Aorta (tissue), 5 donors: ENCODE data around the gene CAMKMT. TPM values are rescaled to one million over a fixed set of nuclear protein-coding genes. Genes with fewer than 3 reads are reported as not detected.

ENCODE experiments used
- ATAC-seq: fragments of 200-7000 bp; cut with Tn5 transposase; one replicate; pipeline ENCODE4 v1.9.1; 2022; ENCODE audit warnings: moderate library complexity; ENCODE audit not compliant: low FRiP score
- DNase-seq, 2 donors: peaks; one replicate each; pipeline ENCODE4 v3.0.0-alpha.2; 2020
- H3K27ac ChIP-seq, 2 donors: one replicate each; pipeline ENCODE4 v1.5.1; 2013; ENCODE audit warnings: low read length in 2 of 2, mild to moderate bottlenecking in 2 of 2, moderate library complexity in 2 of 2, control low read depth in 1 of 2, inconsistent platforms in 1 of 2, low read depth in 1 of 2
- H3K27me3 ChIP-seq, 2 donors: one replicate each; pipeline ENCODE4 v1.6.1; 2013; ENCODE audit warnings: control low read depth in 1 of 2, low read length in 1 of 2, mild to moderate bottlenecking in 1 of 2, moderate library complexity in 1 of 2; ENCODE audit not compliant: insufficient read depth in 2 of 2, control insufficient read depth in 1 of 2
- H3K36me3 ChIP-seq, 2 donors: one replicate each; pipeline ENCODE4 v1.6.1; 2013; ENCODE audit warnings: control low read depth in 1 of 2, low read length in 1 of 2, mild to moderate bottlenecking in 1 of 2; ENCODE audit not compliant: insufficient read depth in 2 of 2, control insufficient read depth in 1 of 2
- H3K4me1 ChIP-seq, 2 donors: one replicate each; pipeline ENCODE4 v1.6.1; 2013; ENCODE audit warnings: low read length in 2 of 2, control low read depth in 1 of 2, mild to moderate bottlenecking in 1 of 2, moderate library complexity in 1 of 2; ENCODE audit not compliant: insufficient read depth in 2 of 2, control insufficient read depth in 1 of 2
- H3K4me3 ChIP-seq, 2 donors: one replicate each; pipeline ENCODE4 v1.5.1; 2013; ENCODE audit warnings: low read length in 2 of 2, control low read depth in 1 of 2, mild to moderate bottlenecking in 1 of 2
- H3K9me3 ChIP-seq: one replicate; pipeline ENCODE4 v1.6.1; 2013; ENCODE audit warnings: mild to moderate bottlenecking, low read length; ENCODE audit not compliant: control insufficient read depth
- WGBS, 2 donors: extraction: QIAGEN DNeasy Blood & Tissue Kit; methylation state at CpG; one replicate each; pipeline ENCODE4 v1.1.7; 2013; 5-methylcytosine and 5-hydroxymethylcytosine counted together
- intact Hi-C, 2 donors: fragments of 100-400 bp; cut with DNase I; formaldehyde crosslinking; loops; one replicate each; pipeline versions ENCODE4 v1.14.2 to v1.15.0; 2022
- polyA plus RNA-seq, 2 donors: library from polyadenylated mRNA; stranded (reverse); fragments of 200-250 nt; gene quantifications; one replicate each; pipeline ENCODE4 v1.2.3, GENCODE V29; 2013
- total RNA-seq, 2 donors: library from RNA; stranded (reverse); fragmentation: NEBNext Ultra II Directional; extraction: Animal tissue kit (Norgen Biotek cat#: 25700); gene quantifications; one replicate each; pipeline ENCODE4 v1.2.1, GENCODE V29; 2021
- donor health status: healthy with polysubstance abuse.
- donor health status: Bipolar disorder and iron deficiency.
- donor health status: DM: no; HTN: no; CAD: no.
- donor health status: DM: no; HTN: no; CAD: no.
- donor health status: DM: yes; HTN: yes; CAD: no.

CAMKMT gene
- total and polyA plus RNA-seq, 4 donors, result 3.1 to 15.2 (median 11.9) TPM

GRCh38 chr2:44443517-44443916 is 81.8 kb downstream of the CAMKMT start:
- Histone ChIP-seq H3K27me3 (no peaks in the 10 kb centered on the region), H3K4me3 (no peak overlapping the region), H3K27ac (no peak overlapping the region), H3K36me3 (no peaks in the 10 kb centered on the region), H3K4me1 (no peaks in the 10 kb centered on the region), H3K9me3 (no peaks in the 10 kb centered on the region)
- ATAC-seq, result no peak
- no peak for DNase-seq
- 94 to 100% methylated on average over 2 of the region's 2 CpGs for WGBS, 2 donors
- intact Hi-C loops, result no loop called here

- Histone ChIP-seq H3K9me3 (no peaks in the 10 kb centered on the region), H3K36me3 (no peaks in the 10 kb centered on the region), H3K4me3 (no peak overlapping the region), H3K4me1 (no peaks in the 10 kb centered on the region), H3K27ac (no peak overlapping the region), H3K27me3 (no peaks in the 10 kb centered on the region)
- DNase-seq (no peak), ATAC-seq (no peak)
- intact Hi-C loops, result no loop called here
- 93 to 98% methylated on average over 2 of the region's 2 CpGs for WGBS, 2 donors
Measured at GRCh38 chr2:44444881-44445280, 83.1 kb downstream of the CAMKMT start.

DNA sequence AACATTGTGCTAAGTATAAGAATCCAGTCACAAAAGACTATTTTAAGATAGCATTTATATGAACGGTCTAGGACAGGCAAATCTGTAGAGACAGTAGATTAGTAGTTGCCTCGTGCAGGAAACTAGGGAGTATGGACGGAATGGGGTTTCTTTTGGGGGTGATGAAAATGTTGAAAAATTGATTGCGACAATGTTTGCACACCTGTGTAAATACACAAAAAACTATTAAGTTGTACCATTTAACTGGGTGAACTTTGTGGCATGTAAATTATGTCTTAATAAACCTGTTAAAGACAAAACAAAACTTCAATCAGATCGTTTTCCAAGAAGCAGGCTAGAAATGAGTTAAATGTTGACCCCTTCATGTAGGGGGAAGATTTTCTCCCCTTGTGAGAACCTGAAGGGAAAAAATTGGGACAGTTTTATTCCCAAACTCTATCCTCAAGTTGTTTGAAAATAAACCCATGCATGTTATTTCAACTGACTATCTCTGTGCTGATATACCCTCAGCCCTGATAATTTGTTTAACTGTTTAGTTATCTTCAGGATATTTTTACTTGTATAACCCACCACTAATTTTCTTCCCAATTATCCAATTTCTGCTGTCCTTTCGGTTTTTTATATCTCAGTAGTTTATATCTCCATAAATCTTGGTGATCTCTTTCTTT is 87.2 kb downstream of the CAMKMT start:
- H3K27me3 ChIP-seq, result no peaks in the 10 kb centered on the region
- ATAC-seq, result no peak
- WGBS, 2 donors, result 80 to 85% methylated on average over 6 of the region's 6 CpGs
- no peaks in the 10 kb centered on the region for H3K9me3 ChIP-seq
- intact Hi-C loops, result no loop called here
- no peak overlapping the region for H3K27ac ChIP-seq
- DNase-seq, result no peak
- no peak overlapping the region for H3K4me3 ChIP-seq
- no peaks in the 10 kb centered on the region for H3K36me3 ChIP-seq
- no peaks in the 10 kb centered on the region for H3K4me1 ChIP-seq

GRCh38 chr2:44450082-44450481 is 88.3 kb downstream of the CAMKMT start:
- intact Hi-C loops, result no loop called here

DNA sequence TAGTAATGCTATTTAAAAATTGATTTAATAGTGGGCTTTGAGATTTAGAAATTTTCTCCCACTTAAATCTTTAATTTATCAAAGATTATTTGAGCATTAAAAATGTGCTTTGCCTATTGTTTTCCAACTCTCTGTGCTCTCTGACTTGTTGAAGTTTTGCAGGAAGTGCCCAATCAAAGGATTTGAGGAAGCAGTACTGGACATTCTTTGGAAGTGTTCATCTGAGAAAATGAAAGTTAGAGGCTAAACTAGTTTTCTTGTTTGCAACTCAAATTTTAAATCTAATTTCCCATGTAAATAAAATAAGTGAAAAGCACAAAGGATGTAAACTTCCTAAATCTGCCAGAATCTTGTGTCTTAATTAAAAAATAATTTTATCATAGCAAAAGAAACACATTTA is 89.1 kb downstream of the CAMKMT start:
- H3K9me3 ChIP-seq, result no peaks in the 10 kb centered on the region
- H3K27me3 ChIP-seq, result no peaks in the 10 kb centered on the region
- no peaks in the 10 kb centered on the region for H3K36me3 ChIP-seq
- no peak overlapping the region for H3K4me3 ChIP-seq
- H3K27ac ChIP-seq, result no peak overlapping the region
- no peaks in the 10 kb centered on the region for H3K4me1 ChIP-seq
- no peak for DNase-seq
- ATAC-seq, result no peak
- intact Hi-C loops, result no loop called here

More at GRCh38 chr2:44450082-44450481, 88.3 kb downstream of the CAMKMT start:
- H3K36me3 ChIP-seq, result no peaks in the 10 kb centered on the region
- no peaks in the 10 kb centered on the region for H3K9me3 ChIP-seq
- H3K4me3 ChIP-seq, result no peak overlapping the region
- no peaks in the 10 kb centered on the region for H3K4me1 ChIP-seq
- no peak for ATAC-seq
- DNase-seq, result no peak
- no peak overlapping the region for H3K27ac ChIP-seq
- 93 to 96% methylated on average over 3 of the region's 3 CpGs for WGBS, 2 donors
- H3K27me3 ChIP-seq, result no peaks in the 10 kb centered on the region

DNA sequence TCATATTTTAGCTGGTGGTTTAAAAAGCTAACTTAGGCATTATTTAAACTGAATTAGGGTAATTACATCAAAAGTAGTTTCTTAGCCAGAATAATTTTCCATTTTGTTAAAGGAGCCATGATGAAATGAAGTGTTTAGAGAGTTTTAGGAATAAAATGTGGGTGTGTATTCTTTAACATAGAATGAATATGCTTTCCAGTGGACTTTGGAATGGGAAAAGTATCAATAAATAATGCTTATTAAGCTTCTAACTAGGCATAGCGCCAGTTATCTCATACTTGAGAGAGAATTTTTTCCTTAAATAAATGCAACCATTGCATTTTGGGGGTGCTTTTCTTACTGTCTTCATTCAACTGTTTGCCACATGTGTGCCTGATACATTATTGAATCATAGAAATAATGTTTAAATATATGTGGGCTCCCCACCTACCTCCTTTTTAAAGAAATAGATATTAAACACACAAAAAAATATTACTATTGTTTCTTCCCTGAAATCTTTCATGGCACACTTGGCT is 90.4 kb downstream of the CAMKMT start:
- WGBS, 2 donors, result 98 to 100% methylated on average over 1 of the region's 1 CpG
- H3K4me1 ChIP-seq, result no peaks in the 10 kb centered on the region
- no peaks in the 10 kb centered on the region for H3K36me3 ChIP-seq
- ATAC-seq, result no peak
- no peak overlapping the region for H3K27ac ChIP-seq
- intact Hi-C loops, result no loop called here
- DNase-seq, result no peak
- no peak overlapping the region for H3K4me3 ChIP-seq
- H3K27me3 ChIP-seq, result no peaks in the 10 kb centered on the region
- H3K9me3 ChIP-seq, result no peaks in the 10 kb centered on the region

DNA sequence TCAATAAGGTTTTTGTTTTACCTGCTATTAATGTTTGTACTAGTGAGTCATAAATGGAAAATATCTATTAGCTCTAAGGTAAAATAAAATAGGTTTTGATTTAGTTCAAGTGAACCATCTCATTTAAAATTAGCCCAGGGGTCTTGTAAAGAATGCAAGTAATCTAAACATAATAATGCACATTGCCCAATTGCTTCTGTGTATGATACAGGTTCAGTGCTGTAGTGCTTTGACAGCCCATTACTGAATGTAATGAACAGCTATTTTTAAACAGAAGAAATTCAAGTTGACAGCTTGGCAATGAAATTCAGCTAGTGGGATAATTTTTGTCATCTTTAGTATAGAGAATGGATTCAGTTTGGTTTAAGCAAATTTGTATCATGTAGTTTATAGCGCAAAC is 91.5 kb downstream of the CAMKMT start:
- H3K4me3 ChIP-seq, result no peak overlapping the region
- no peaks in the 10 kb centered on the region for H3K36me3 ChIP-seq
- H3K9me3 ChIP-seq, result no peaks in the 10 kb centered on the region
- intact Hi-C loops, result no loop called here
- WGBS, 2 donors, result 98% methylated on average over 1 of the region's 1 CpG
- no peak for DNase-seq
- H3K4me1 ChIP-seq, result peaks cover 0 to 1% of the 10 kb centered on the region in 2 donors
- H3K27me3 ChIP-seq, result no peaks in the 10 kb centered on the region
- ATAC-seq, result no peak
- H3K27ac ChIP-seq, result no peak overlapping the region

DNA sequence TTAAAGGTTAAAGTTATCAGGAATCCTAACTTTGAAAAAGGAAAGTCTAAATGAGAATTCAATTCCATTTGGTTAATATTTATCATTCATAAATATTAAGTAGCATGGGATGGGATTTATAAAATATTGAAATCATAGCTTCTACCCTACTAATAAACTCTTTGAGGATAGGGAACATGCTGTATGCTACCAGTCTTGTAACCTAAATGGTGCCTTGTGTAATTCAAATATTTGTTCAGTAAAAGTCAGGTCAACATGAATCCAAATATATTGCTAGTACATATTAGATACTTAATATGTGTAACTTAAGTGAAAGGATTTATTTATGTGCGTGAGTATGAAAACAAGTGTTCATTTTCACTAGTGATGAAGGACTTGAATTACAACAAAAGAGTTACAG is 94.1 kb downstream of the CAMKMT start:
- no peak for ATAC-seq

GRCh38 chr2:44456946-44457345 is 95.2 kb downstream of the CAMKMT start:
- no peak overlapping the region for H3K4me3 ChIP-seq

More for the DNA sequence above, 94.1 kb downstream of the CAMKMT start:
- no peak overlapping the region for H3K27ac ChIP-seq
- no peaks in the 10 kb centered on the region for H3K9me3 ChIP-seq
- 94 to 96% methylated on average over 1 of the region's 1 CpG for WGBS, 2 donors
- H3K36me3 ChIP-seq, result no peaks in the 10 kb centered on the region
- H3K27me3 ChIP-seq, result no peaks in the 10 kb centered on the region
- no peak for DNase-seq
- H3K4me1 ChIP-seq, result peaks cover 0 to 1% of the 10 kb centered on the region in 2 donors
- H3K4me3 ChIP-seq, result no peak overlapping the region
- intact Hi-C loops, result no loop called here

More at GRCh38 chr2:44456946-44457345, 95.2 kb downstream of the CAMKMT start:
- intact Hi-C loops, result no loop called here
- no peak for ATAC-seq
- no peak overlapping the region for H3K27ac ChIP-seq
- no peaks in the 10 kb centered on the region for H3K36me3 ChIP-seq
- DNase-seq, result no peak
- H3K4me1 ChIP-seq, result peaks cover 0 to 1% of the 10 kb centered on the region in 2 donors
- no peaks in the 10 kb centered on the region for H3K9me3 ChIP-seq
- no peaks in the 10 kb centered on the region for H3K27me3 ChIP-seq
